Omental fat pad (tissue), 4 donors: Measurements from ENCODE around the gene ESD. TPM values are rescaled to one million over a fixed set of nuclear protein-coding genes. Genes with fewer than 3 reads are reported as not detected.
"Not testable (repeated sequence)": the region's sequence is repeated elsewhere in the genome, so short reads cannot be mapped to it uniquely, and the experiment has no call there.

Experiments used
- ATAC-seq: fragments of 150-250 bp; one replicate; pipeline ENCODE4 v1.9.1; 2016; ENCODE audit warnings: mild to moderate bottlenecking, moderate library complexity; ENCODE audit not compliant: low FRiP score
- DNase-seq: peaks from one replicate; pipeline ENCODE4 v3.0.0-alpha.2; 2019; ENCODE audit warnings: low spot score
- total RNA-seq, 4 donors: library from RNA; depleted of rRNA; stranded (reverse); fragments of >200 nt; gene quantifications; one replicate each; pipeline ENCODE4 v1.1.0, GENCODE V29; 2016
- TF ChIP-seq, protein P1 (sequence below), 3 donors: fragments of 450-650 bp; IDR thresholded peaks; one replicate each; pipeline ENCODE4 v1.5.1; 2016 to 2017; ENCODE audit warnings: antibody characterized with exemption in 3 of 3, mild to moderate bottlenecking in 3 of 3, moderate library complexity in 2 of 3

ESD gene
- total RNA-seq, 4 donors from 2014 or later = 62.6 to 120 (median 102) TPM

DNA sequence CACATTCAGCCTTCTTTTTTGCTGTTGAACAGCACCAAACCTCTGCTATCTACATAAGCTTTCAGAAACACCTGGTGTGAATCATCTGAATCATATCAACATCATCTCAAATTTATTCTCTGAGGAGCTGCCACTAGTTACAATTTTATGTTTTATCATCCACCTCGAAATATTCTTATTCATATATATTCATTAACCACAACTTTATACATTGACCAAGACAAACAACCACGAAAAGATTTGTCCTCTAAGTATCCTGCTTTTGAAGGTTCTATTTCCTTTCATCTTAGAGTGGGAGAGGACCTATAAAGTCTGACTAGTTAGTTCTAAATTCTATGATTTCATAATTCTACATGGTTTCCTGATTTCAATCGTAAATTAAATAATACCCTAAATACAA lies 18.9 kb downstream of the ESD start:
- DNase-seq = no peak
- ATAC-seq = no peak
- TF ChIP-seq, protein P1, sequence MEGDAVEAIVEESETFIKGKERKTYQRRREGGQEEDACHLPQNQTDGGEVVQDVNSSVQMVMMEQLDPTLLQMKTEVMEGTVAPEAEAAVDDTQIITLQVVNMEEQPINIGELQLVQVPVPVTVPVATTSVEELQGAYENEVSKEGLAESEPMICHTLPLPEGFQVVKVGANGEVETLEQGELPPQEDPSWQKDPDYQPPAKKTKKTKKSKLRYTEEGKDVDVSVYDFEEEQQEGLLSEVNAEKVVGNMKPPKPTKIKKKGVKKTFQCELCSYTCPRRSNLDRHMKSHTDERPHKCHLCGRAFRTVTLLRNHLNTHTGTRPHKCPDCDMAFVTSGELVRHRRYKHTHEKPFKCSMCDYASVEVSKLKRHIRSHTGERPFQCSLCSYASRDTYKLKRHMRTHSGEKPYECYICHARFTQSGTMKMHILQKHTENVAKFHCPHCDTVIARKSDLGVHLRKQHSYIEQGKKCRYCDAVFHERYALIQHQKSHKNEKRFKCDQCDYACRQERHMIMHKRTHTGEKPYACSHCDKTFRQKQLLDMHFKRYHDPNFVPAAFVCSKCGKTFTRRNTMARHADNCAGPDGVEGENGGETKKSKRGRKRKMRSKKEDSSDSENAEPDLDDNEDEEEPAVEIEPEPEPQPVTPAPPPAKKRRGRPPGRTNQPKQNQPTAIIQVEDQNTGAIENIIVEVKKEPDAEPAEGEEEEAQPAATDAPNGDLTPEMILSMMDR (IDR thresholded peaks at IDR 0.05) = no peak

DNA sequence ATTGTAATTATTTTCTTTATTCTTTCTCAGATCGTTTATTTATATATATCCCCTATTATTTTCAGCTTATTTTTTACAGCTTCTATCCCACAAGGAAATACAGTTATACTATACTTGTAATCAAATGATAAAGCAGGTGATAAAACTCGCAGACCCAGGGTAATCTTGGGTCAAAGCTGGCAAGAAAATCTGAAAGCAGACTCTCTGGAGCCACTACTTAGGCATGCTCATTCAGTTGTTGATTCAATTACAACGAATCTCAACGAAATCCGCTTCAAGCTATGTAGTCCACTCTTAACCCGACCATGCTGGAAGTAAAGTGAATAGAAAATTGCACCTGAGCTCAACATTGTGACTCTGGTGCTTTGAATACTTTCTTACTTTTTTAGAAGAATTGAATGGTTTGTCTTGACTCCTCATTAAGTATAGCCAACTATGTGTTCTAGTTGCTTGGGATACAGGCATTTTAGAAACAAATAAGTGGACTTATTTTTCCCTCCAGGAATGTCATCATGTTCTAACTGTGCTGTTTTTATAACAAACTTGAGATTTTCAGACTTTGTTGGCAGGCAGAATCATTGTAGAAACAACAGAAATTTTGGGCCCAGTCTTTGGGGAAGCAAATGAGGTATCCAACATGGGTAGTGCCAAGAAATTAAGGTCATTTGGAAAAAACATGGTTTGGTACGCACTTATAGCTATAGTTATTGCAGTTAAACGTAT lies 21.4 kb downstream of the ESD start:
- ATAC-seq = no peak
- TF ChIP-seq, protein P1 (IDR thresholded peaks at IDR 0.05) = no peak
- no peak for DNase-seq

DNA sequence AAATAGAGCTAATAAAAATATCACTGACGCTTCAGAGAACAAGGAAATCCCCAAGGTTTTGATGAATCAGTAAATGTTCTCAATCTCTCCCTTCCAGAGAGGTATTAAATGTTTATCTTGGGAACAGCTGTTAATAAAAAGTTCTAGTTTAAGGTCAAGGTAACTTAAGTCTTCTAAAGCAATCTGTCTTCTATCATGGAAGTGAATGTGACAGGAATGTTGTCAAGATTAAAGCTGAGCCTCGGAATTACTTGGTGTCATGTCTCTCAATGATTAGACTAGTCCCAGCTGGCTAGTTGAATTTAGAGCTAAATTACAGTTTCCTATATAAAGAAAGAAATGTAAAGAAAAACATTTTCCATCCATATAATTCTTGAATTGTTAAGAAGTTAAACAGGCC lies 23.4 kb downstream of the ESD start:
- no peak for DNase-seq
- TF ChIP-seq, protein P1 (IDR thresholded peaks at IDR 0.05) = no peak
- no peak for ATAC-seq

DNA sequence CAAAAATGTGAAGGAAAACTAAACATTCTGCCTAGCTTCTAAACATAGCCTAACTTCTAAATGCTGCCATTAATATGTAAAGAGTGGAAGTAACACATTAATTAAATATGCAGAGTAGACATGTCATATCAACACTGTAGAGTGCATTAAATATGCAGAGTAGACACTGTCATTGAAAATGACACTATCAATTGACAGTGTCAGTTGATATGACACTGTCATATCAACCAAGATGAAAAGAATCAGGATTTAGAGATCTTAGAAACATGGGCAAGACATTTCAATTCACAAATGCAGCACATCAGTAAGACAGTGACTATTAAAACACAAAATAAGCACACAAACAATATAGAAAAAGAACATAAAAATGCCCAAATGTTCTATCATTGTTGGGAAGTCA lies 25.3 kb downstream of the ESD start:
- DNase-seq (no peak), ATAC-seq (no peak)
- TF ChIP-seq, protein P1 (IDR thresholded peaks at IDR 0.05) = no peak

DNA sequence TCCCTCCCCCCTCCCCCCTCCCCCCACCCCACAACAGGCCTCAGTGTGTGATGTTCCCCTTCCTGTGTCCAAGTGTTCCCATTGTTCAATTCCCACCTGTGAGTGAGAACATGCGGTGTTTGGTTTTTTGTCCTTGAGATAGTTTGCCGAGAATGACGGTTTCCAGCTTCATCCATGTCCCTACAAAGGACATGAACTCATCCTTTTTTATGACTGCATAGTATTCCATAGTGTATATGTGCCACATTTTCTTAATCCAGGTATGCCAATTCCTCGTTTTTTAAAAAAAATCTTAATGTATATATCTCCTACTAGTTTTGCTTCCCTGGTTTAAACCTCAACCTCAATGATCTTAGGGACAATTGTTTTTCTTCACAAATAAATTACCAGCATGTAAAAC lies 27.0 kb downstream of the ESD start:
- not testable (repeated sequence) for ATAC-seq

DNA sequence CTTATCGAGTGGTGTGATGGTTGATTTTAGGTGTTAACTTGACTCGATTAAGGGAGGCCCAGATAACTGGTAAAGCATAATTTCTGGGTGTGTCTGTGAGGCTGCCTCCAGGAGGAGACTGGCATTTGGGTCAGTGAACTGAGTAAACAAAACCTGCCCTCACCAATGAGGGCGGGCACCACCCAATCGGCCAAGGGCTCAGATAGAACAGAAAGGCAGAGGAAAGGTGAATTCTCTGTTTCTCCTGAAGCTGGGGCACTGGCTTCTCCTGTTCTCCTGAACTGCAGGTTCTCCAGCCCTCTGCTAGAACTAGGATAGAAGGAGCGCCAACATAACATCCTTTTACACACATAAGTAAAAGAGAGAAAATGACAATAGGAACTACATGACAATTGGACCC lies 35.1 kb downstream of the ESD start:
- no peak for ATAC-seq
- DNase-seq = no peak

More for the DNA sequence above, 27.0 kb downstream of the ESD start:
- DNase-seq = not testable (repeated sequence)

DNA sequence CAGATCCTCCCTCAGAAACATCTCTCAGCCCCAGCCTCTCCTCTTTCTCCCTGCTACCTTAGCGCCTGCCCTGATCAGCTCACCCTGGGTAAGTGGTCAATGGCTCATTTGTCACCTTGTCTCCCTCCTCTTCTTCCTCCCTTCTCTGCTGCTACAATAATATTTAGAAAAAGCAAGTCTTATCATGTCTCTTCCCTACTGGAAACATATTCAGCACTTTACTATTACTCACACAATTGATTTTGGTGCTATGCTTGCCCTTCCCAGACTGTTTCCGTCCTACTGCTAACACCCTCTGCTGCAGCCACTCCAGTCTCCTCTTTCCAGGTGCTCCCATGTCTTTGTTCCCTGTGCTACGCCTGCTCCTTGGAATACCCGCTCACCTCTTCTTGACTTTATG lies 35.8 kb downstream of the ESD start:
- TF ChIP-seq, protein P1 (IDR thresholded peaks at IDR 0.05) = no peak

More for the DNA sequence above, 35.1 kb downstream of the ESD start:
- TF ChIP-seq, protein P1 (IDR thresholded peaks at IDR 0.05) = no peak

More for the DNA sequence above, 35.8 kb downstream of the ESD start:
- DNase-seq (no peak), ATAC-seq (no peak)
